B cell (primary cell): ENCODE measurements around the gene CAPZB.

Experiments
- CTCF ChIP-seq: fragments of 200-600 bp; IDR thresholded peaks from one replicate; pipeline ENCODE4 v1.8.0; 2022; ENCODE audit warnings: antibody characterized with exemption, mild to moderate bottlenecking
- EZH2 ChIP-seq: IDR thresholded peaks from 2 replicates; pipeline ENCODE4 v1.6.1; 2012; ENCODE audit warnings: borderline replicate concordance, low read depth, mild to moderate bottlenecking, moderate library complexity, low read length; ENCODE audit not compliant: insufficient read depth, poor library complexity, severe bottlenecking

- TF ChIP-seq CTCF (no peak), EZH2 (no peak)
These were observed 108.6 kb downstream of the CAPZB start for GRCh38 chr1:19376428-19377372.
